ENCODE data around the gene CCDC9B.
A peak's percentile ranks its signal among the peaks of the same experiment; 100 is the strongest.

The CCDC9B gene

GRCh38 chr15:40355976-40356585, 15.3 kb upstream of the CCDC9B start:
- ATAC-seq, result no peak
- TF ChIP-seq, protein P1, sequence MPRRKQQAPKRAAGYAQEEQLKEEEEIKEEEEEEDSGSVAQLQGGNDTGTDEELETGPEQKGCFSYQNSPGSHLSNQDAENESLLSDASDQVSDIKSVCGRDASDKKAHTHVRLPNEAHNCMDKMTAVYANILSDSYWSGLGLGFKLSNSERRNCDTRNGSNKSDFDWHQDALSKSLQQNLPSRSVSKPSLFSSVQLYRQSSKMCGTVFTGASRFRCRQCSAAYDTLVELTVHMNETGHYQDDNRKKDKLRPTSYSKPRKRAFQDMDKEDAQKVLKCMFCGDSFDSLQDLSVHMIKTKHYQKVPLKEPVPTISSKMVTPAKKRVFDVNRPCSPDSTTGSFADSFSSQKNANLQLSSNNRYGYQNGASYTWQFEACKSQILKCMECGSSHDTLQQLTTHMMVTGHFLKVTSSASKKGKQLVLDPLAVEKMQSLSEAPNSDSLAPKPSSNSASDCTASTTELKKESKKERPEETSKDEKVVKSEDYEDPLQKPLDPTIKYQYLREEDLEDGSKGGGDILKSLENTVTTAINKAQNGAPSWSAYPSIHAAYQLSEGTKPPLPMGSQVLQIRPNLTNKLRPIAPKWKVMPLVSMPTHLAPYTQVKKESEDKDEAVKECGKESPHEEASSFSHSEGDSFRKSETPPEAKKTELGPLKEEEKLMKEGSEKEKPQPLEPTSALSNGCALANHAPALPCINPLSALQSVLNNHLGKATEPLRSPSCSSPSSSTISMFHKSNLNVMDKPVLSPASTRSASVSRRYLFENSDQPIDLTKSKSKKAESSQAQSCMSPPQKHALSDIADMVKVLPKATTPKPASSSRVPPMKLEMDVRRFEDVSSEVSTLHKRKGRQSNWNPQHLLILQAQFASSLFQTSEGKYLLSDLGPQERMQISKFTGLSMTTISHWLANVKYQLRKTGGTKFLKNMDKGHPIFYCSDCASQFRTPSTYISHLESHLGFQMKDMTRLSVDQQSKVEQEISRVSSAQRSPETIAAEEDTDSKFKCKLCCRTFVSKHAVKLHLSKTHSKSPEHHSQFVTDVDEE (CRISPR knock-in tag; IDR thresholded peaks at IDR 0.05), result no peak

DNA sequence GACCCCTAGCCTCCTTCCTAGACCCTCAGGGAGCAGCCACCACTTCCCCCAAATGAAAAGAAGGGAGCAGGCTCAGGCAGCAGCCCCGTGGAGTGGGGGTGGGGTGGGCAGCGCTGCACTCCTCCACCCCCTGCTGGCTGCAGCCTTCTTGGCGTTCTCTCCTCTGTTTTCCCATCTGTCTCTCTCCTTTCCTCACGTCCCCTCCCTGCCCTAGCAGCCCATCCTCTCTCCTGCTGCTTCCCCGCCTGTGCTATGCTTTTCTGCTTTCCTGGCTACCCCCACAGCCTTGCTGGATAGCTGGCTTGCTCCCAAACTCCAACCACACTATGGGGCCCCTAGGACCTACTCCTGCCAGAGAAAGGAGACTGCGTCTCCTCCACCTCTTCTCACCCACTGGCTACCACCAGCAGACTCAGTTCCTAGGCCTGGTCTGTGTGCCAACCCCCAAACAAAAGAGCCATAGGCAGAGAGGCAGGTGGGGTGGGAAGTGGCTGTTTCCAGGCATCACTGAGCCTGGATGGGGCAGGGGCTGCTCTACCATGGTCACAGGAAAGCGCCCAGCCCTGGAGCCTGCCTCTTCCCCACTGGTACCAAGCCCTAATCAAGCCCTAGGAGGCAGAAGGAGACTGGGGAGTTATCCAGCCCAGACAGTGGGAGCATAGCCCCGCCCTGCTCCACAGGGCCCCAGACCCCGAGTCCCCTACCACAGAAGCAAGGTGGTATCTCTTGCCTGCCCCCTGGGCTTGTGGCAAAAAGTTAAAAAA, 13.9 kb upstream of the CCDC9B start:
- peak; percentile 79 for ATAC-seq
- TF ChIP-seq ISL1 (CRISPR knock-in tag; IDR thresholded peaks at IDR 0.05) (no peak), TOX (CRISPR knock-in tag; IDR thresholded peaks at IDR 0.05; ENCODE audit: borderline replicate concordance) (no peak), ESRRG (CRISPR knock-in tag; IDR thresholded peaks at IDR 0.05) (no peak), ZNF8 (CRISPR knock-in tag; IDR thresholded peaks at IDR 0.05) (no peak), SNAI2 (CRISPR knock-in tag; IDR thresholded peaks at IDR 0.05) (no peak), ZFP3 (CRISPR knock-in tag; IDR thresholded peaks at IDR 0.05) (no peak), ZNF70 (CRISPR knock-in tag; IDR thresholded peaks at IDR 0.05) (no peak), ZC3H10 (CRISPR knock-in tag; IDR thresholded peaks at IDR 0.05) (no peak), BACH2 (CRISPR knock-in tag; IDR thresholded peaks at IDR 0.05; ENCODE audit: borderline replicate concordance) (no peak), RARB (CRISPR knock-in tag; IDR thresholded peaks at IDR 0.05) (no peak), ZNF565 (CRISPR knock-in tag; conservative IDR thresholded peaks at IDR 0.05; ENCODE audit: low read depth) (no peak), CSDC2 (CRISPR knock-in tag; IDR thresholded peaks at IDR 0.05) (no peak), OSR1 (CRISPR knock-in tag; IDR thresholded peaks at IDR 0.05) (no peak), GLIS3 (CRISPR knock-in tag; IDR thresholded peaks at IDR 0.05) (no peak), TCF4 (CRISPR knock-in tag; IDR thresholded peaks at IDR 0.05; ENCODE audit: borderline replicate concordance) (no peak), ARNTL (CRISPR knock-in tag; IDR thresholded peaks at IDR 0.05; ENCODE audit: borderline replicate concordance, low read depth) (no peak), POU6F1 (CRISPR knock-in tag; IDR thresholded peaks at IDR 0.05; ENCODE audit: borderline replicate concordance, low read depth) (no peak)
- TF ChIP-seq, protein P1 (CRISPR knock-in tag; IDR thresholded peaks at IDR 0.05), result no peak
- TF ChIP-seq, protein P2, sequence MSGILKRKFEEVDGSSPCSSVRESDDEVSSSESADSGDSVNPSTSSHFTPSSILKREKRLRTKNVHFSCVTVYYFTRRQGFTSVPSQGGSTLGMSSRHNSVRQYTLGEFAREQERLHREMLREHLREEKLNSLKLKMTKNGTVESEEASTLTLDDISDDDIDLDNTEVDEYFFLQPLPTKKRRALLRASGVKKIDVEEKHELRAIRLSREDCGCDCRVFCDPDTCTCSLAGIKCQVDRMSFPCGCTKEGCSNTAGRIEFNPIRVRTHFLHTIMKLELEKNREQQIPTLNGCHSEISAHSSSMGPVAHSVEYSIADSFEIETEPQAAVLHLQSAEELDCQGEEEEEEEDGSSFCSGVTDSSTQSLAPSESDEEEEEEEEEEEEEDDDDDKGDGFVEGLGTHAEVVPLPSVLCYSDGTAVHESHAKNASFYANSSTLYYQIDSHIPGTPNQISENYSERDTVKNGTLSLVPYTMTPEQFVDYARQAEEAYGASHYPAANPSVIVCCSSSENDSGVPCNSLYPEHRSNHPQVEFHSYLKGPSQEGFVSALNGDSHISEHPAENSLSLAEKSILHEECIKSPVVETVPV (CRISPR knock-in tag; IDR thresholded peaks at IDR 0.05), result no peak

- ATAC-seq, result no peak
- TF ChIP-seq PPARA (CRISPR knock-in tag; IDR thresholded peaks at IDR 0.05; ENCODE audit: borderline replicate concordance) (no peak), TCF4 (CRISPR knock-in tag; IDR thresholded peaks at IDR 0.05; ENCODE audit: borderline replicate concordance) (no peak), SNAI2 (CRISPR knock-in tag; IDR thresholded peaks at IDR 0.05) (no peak), PATZ1 (CRISPR knock-in tag; IDR thresholded peaks at IDR 0.05; ENCODE audit: borderline replicate concordance) (no peak), ESRRG (CRISPR knock-in tag; IDR thresholded peaks at IDR 0.05) (no peak), ARNTL (CRISPR knock-in tag; IDR thresholded peaks at IDR 0.05; ENCODE audit: borderline replicate concordance, low read depth) (no peak), ZC3H10 (CRISPR knock-in tag; IDR thresholded peaks at IDR 0.05) (no peak), ZNF565 (CRISPR knock-in tag; conservative IDR thresholded peaks at IDR 0.05; ENCODE audit: low read depth) (no peak), POU6F1 (CRISPR knock-in tag; IDR thresholded peaks at IDR 0.05; ENCODE audit: borderline replicate concordance, low read depth) (no peak), ZNF8 (CRISPR knock-in tag; IDR thresholded peaks at IDR 0.05) (no peak), TOX (CRISPR knock-in tag; IDR thresholded peaks at IDR 0.05; ENCODE audit: borderline replicate concordance) (no peak)
- TF ChIP-seq, protein P2 (CRISPR knock-in tag; IDR thresholded peaks at IDR 0.05), result no peak
Observed at GRCh38 chr15:40353697-40354096, 13.0 kb upstream of the CCDC9B start.

Data from SK-N-SH treated with all-trans-retinoic acid at 6 μM for 48 hours (cell line).